K562 (cell line): ENCODE results near the gene DPP10. TPM values are rescaled to one million over a fixed set of nuclear protein-coding genes. Genes with fewer than 3 reads are reported as not detected.

Experiments used
- ATAC-seq: fragments of 200-7000 bp; cut with Tn5 transposase; 3 replicates; pipeline ENCODE4 v1.9.1; 2020; ENCODE audit warnings: moderate library complexity
- BruUV-seq: library from RNA; stranded (reverse); fragments of 400-500 nt; replicated peaks from 2 replicates; lab custom pipeline; 2021; lab: Mats Ljungman, UMichigan
- CTCF ChIA-PET: fragments of 300-600 bp; formaldehyde crosslinking; extraction: SDS; loops from one replicate; lab custom pipeline; 2021; ENCODE audit warnings: low intra/inter-chr PET ratio; lab: Yijun Ruan, JAX
- POLR2A ChIA-PET: fragments of 300-600, 350-650 bp; sonication (Branson Sonifier 250); formaldehyde crosslinking; extraction: SDS; loops from one replicate; lab custom pipeline; 2021; ENCODE audit warnings: antibody characterized with exemption, inconsistent platforms; lab: Yijun Ruan, JAX
- DNase-seq, 4 experiments: peaks; one replicate each; pipeline versions ENCODE4 v3.0.0 to v3.0.0-alpha.2; 2011 to 2018; ENCODE audit warnings: low spot score in 3 of 4, mixed read lengths in 3 of 4; ENCODE audit errors: extremely low read depth in 1 of 4
- FAIRE-seq: peaks from 2 replicates; lab custom pipeline; 2011; peaks lifted over from hg19 to GRCh38; lab: Jason Lieb, UNC
- H2AFZ ChIP-seq: 2 replicates; pipeline ENCODE4 v1.6.0; 2011; ENCODE audit warnings: low read depth, low read length, control low read depth, inconsistent platforms
- H3K27ac ChIP-seq: fragments of 200-600 bp; 3 replicates; pipeline ENCODE4 v1.8.0; 2011; ENCODE audit warnings: low read depth, mild to moderate bottlenecking, control low read depth, inconsistent platforms, low read length, moderate library complexity, mixed read lengths; ENCODE audit errors: extremely low read depth
- H3K27me3 ChIP-seq, 2 experiments: fragments of 300-600 bp in 1 of 2; 2 replicates in 1 of 2; 3 replicates in 1 of 2; pipeline versions ENCODE4 v1.6.0 to v1.8.0; 2011; ENCODE audit warnings: inconsistent platforms in 2 of 2, low read length in 2 of 2, mild to moderate bottlenecking in 1 of 2, mixed read lengths in 1 of 2, moderate library complexity in 1 of 2; ENCODE audit not compliant: control insufficient read depth in 2 of 2, insufficient read depth in 2 of 2
- H3K36me3 ChIP-seq: fragments of 300-600 bp; 3 replicates; pipeline ENCODE4 v1.8.0; 2011; ENCODE audit warnings: mild to moderate bottlenecking, low read length, inconsistent platforms; ENCODE audit not compliant: control insufficient read depth, insufficient read depth
- H3K4me1 ChIP-seq, 2 experiments: fragments of 200-600 bp in 1 of 2; replicated peaks in 1 of 2; 2 replicates in 1 of 2; 3 replicates in 1 of 2; pipeline versions ENCODE4 v1.5.1 to v1.8.0; 2011; ENCODE audit warnings: inconsistent platforms in 2 of 2, low read length in 2 of 2, mild to moderate bottlenecking in 1 of 2, mixed read lengths in 1 of 2, moderate library complexity in 1 of 2; ENCODE audit not compliant: control insufficient read depth in 2 of 2, insufficient read depth in 2 of 2
- H3K4me2 ChIP-seq: 2 replicates; pipeline ENCODE4 v1.6.1; 2011; ENCODE audit warnings: low read length, control low read depth, inconsistent platforms, mixed read lengths; ENCODE audit not compliant: insufficient read depth
- H3K4me3 ChIP-seq: fragments of 200-600 bp; sonication (generic), shearing (Covaris generic); 2 replicates; pipeline ENCODE4 v1.5.1; 2016; ENCODE audit warnings: control low read depth, inconsistent platforms
- H3K79me2 ChIP-seq: fragments of 200-600 bp; 3 replicates; pipeline ENCODE4 v1.8.0; 2011; ENCODE audit warnings: low read length, inconsistent platforms; ENCODE audit not compliant: control insufficient read depth, insufficient read depth
- H3K9ac ChIP-seq, 2 experiments: 2 replicates each; pipeline versions ENCODE4 v1.6.0 to v1.6.1; 2011; ENCODE audit warnings: low read depth in 2 of 2, low read length in 2 of 2, control low read depth in 1 of 2, inconsistent platforms in 1 of 2, mild to moderate bottlenecking in 1 of 2, mixed read lengths in 1 of 2; ENCODE audit not compliant: insufficient read depth in 1 of 2
- H3K9me1 ChIP-seq: one replicate; pipeline ENCODE4 v1.6.0; 2011; ENCODE audit warnings: inconsistent platforms, mild to moderate bottlenecking, low read length, moderate library complexity; ENCODE audit not compliant: control insufficient read depth, insufficient read depth
- H3K9me3 ChIP-seq: replicated peaks from 2 replicates; pipeline ENCODE4 v1.5.1; 2011; ENCODE audit warnings: low read depth, low read length, inconsistent platforms; ENCODE audit not compliant: control insufficient read depth, insufficient read depth
- H4K20me1 ChIP-seq: replicated peaks from 2 replicates; pipeline ENCODE4 v1.6.1; 2011; ENCODE audit warnings: low read length, inconsistent platforms, mixed read lengths; ENCODE audit not compliant: control insufficient read depth, insufficient read depth
- ARID2 ChIP-seq: fragments of 450-650 bp; IDR thresholded peaks from 2 replicates; pipeline ENCODE4 v1.6.1; 2017; ENCODE audit warnings: antibody characterized with exemption, mild to moderate bottlenecking
- CBX8 ChIP-seq: fragments of 200-600 bp; sonication (generic); IDR thresholded peaks from 2 replicates; pipeline ENCODE4 v1.6.1; 2012; ENCODE audit warnings: borderline replicate concordance, mixed run types, low read depth, mild to moderate bottlenecking, moderate library complexity, mixed read lengths, low read length, control low read depth, inconsistent platforms; ENCODE audit not compliant: poor library complexity, severe bottlenecking; ENCODE audit errors: extremely low read depth
- CEBPB ChIP-seq: fragments of 450-650 bp; IDR thresholded peaks from 2 replicates; pipeline ENCODE4 v1.6.1; 2016; ENCODE audit warnings: missing genetic modification characterization, missing compliant biosample characterization
- CEBPG ChIP-seq, 3 experiments: fragments of 200-800 bp in 1 of 3; sonication (Bioruptor generic) in 1 of 3; sonication (generic) in 1 of 3; formaldehyde crosslinking in 1 of 3; IDR thresholded peaks in 2 of 3; conservative IDR thresholded peaks in 1 of 3; 2 replicates each; pipeline versions ENCODE4 v1.6.1 to v1.8.0; 2016 to 2022; ENCODE audit warnings: missing compliant biosample characterization in 2 of 3, missing genetic modification characterization in 2 of 3, mild to moderate bottlenecking in 1 of 3, missing genetic modification reagents in 1 of 3
- CREB1 ChIP-seq, 2 experiments: sonication (generic) in 1 of 2; formaldehyde crosslinking in 1 of 2; IDR thresholded peaks; 2 replicates each; pipeline versions ENCODE4 v1.6.1 to v1.8.0; 2012 to 2022; ENCODE audit warnings: inconsistent platforms in 1 of 2, mild to moderate bottlenecking in 1 of 2, missing genetic modification reagents in 1 of 2, moderate library complexity in 1 of 2
- KAT8 ChIP-seq: fragments of 450-650 bp; IDR thresholded peaks from 2 replicates; pipeline ENCODE4 v1.6.1; 2016; ENCODE audit warnings: low read depth, mild to moderate bottlenecking
- KLF6 ChIP-seq: fragments of 250-450 bp; sonication (Bioruptor Pico); IDR thresholded peaks from 2 replicates; pipeline ENCODE4 v1.4.0; 2020; ENCODE audit warnings: mild to moderate bottlenecking, moderate library complexity, borderline replicate concordance
- MAFF ChIP-seq: IDR thresholded peaks from 2 replicates; pipeline ENCODE4 v1.6.1; 2012; ENCODE audit warnings: low read length, improper control_type of control experiment
- MAFG ChIP-seq: fragments of 450-650 bp; conservative IDR thresholded peaks from 2 replicates; pipeline ENCODE4 v1.6.1; 2016; ENCODE audit warnings: missing genetic modification characterization, missing compliant biosample characterization
- MXI1 ChIP-seq: IDR thresholded peaks from 2 replicates; pipeline ENCODE4 v1.6.1; 2011; ENCODE audit warnings: low read depth, mild to moderate bottlenecking, improper control_type of control experiment, low read length
- PHF20 ChIP-seq: fragments of 450-650 bp; IDR thresholded peaks from 2 replicates; pipeline ENCODE4 v1.6.1; 2018; ENCODE audit not compliant: partially characterized antibody
- SMAD3 ChIP-seq: fragments of 450-650 bp; formaldehyde crosslinking; conservative IDR thresholded peaks from 2 replicates; pipeline ENCODE4 v1.4.0; 2020; ENCODE audit warnings: mild to moderate bottlenecking
- ZC3H8 ChIP-seq: fragments of 450-650 bp; IDR thresholded peaks from 2 replicates; pipeline ENCODE4 v1.6.1; 2017
- ZNF184 ChIP-seq: sonication (generic); formaldehyde crosslinking; IDR thresholded peaks from 2 replicates; pipeline ENCODE4 v1.5.0; 2020; ENCODE audit warnings: missing genetic modification reagents
- ZNF316 ChIP-seq: fragments of 450-650 bp; IDR thresholded peaks from 2 replicates; pipeline ENCODE4 v1.6.1; 2016
- ZNF696 ChIP-seq: fragments of 250-450 bp; sonication (Bioruptor Pico); conservative IDR thresholded peaks from 2 replicates; pipeline ENCODE4 v1.4.0; 2020; ENCODE audit warnings: mild to moderate bottlenecking, moderate library complexity
- WGBS: fragments of 100-300 bp; shearing (Covaris generic); methylation state at CpG from one replicate; pipeline ENCODE4 v1.1.6; 2016; ENCODE audit warnings: low coverage, mixed read lengths; ENCODE audit not compliant: insufficient coverage; ENCODE audit errors: missing lambda C conversion rate; 5-methylcytosine and 5-hydroxymethylcytosine counted together
- in situ Hi-C: fragments of 300-500 bp; cut with MboI; formaldehyde crosslinking; loops from 4 replicates; pipeline ENCODE4 v1.15.0; 2018; ENCODE audit warnings: inconsistent platforms, mixed read lengths
- intact Hi-C: fragments of 100-400 bp; cut with micrococcal nuclease; formaldehyde crosslinking; loops from 2 replicates; pipeline ENCODE4 v1.14.2; 2022
- polyA plus RNA-seq, 8 experiments: library from polyadenylated mRNA; depleted of rRNA in 4 of 8; stranded (reverse) in 5 of 8; unstranded in 3 of 8; fragments of >200 nt; fragmentation: Nextera tagmentation in 2 of 8; fragmentation: Illumina TruSeq in 1 of 8; extraction: Ambion mirVana in 2 of 8; extraction: Trizol in 1 of 8; gene quantifications; 2 replicates each; pipeline versions ENCODE4 v1.2.1 to v1.2.3, GENCODE V29; 2011 to 2014; ENCODE audit warnings: inconsistent platforms in 1 of 8, missing spikeins in 1 of 8
- total RNA-seq, 7 experiments: library from RNA; depleted of rRNA in 6 of 7; stranded (reverse); fragments of >200 nt in 6 of 7; fragmentation: Illumina TruSeq in 2 of 7; extraction: Trizol in 2 of 7; gene quantifications; 2 replicates each; pipeline versions ENCODE4 v1.2.1 to v1.2.3, GENCODE V29; 2011 to 2021; ENCODE audit warnings: low replicate concordance in 1 of 7
- TF ChIP-seq, protein P1 (sequence below): sonication (generic); formaldehyde crosslinking; IDR thresholded peaks from 2 replicates; pipeline ENCODE4 v1.8.1; 2022; ENCODE audit warnings: missing genetic modification reagents

DPP10 gene
- total and polyA plus RNA-seq, 9 of the 15 experiments (the other 6 are each of a cell fraction or from before 2014, with no cell fraction given), result not detected

GRCh38 chr2:114742245-114742644 is 299.8 kb downstream of the DPP10 start:
- ATAC-seq (no peak), DNase-seq (no peak), FAIRE-seq (no peak)
- H3K27me3 ChIP-seq, result no peaks in the 10 kb centered on the region
- no peaks in the 10 kb centered on the region for H3K9me3 ChIP-seq
- H3K4me1 ChIP-seq, result no peaks in the 10 kb centered on the region
- H3K27ac ChIP-seq, result no peak overlapping the region
- no peak overlapping the region for H2AFZ ChIP-seq
- CTCF ChIA-PET, result no interaction called here
- POLR2A ChIA-PET, result no interaction called here
- H4K20me1 ChIP-seq, result no peaks in the 10 kb centered on the region
- no peak overlapping the region for H3K4me3 ChIP-seq
- BruUV-seq, result no TSS peak
- no peaks in the 10 kb centered on the region for H3K9me1 ChIP-seq
- H3K4me2 ChIP-seq, result no peak overlapping the region
- intact Hi-C loops (no loop called here), in situ Hi-C loops (no loop called here)
- H3K36me3 ChIP-seq, result no peaks in the 10 kb centered on the region
- TF ChIP-seq CEBPG (CRISPR knock-in tag; IDR thresholded peaks at IDR 0.05) (no peak), CEBPG (tag; conservative IDR thresholded peaks at IDR 0.05 in 1 of 2, IDR thresholded peaks at IDR 0.05 in 1 of 2) (0 out of 4 replicates have a peak, but pooled peaks of 1 of the 2 experiments have one; percentile 41), CEBPB (tag) (0 out of 2 replicates have a peak, but pooled peaks have one; percentile 7), CREB1 (IDR thresholded peaks at IDR 0.05) (no peak), CREB1 (CRISPR knock-in tag; IDR thresholded peaks at IDR 0.05) (no peak)
- H3K79me2 ChIP-seq, result no peaks in the 10 kb centered on the region
- 8% methylated on average over 1 of the region's 1 CpG for WGBS
- no peak overlapping the region for H3K9ac ChIP-seq

GRCh38 chr2:114745700-114746099 is 303.3 kb downstream of the DPP10 start:
- no peak for FAIRE-seq
- 0% methylated on average over 2 of the region's 2 CpGs for WGBS
- in situ Hi-C loops, result no loop called here
- TF ChIP-seq MXI1 (no peak), ZC3H8 (no peak), KAT8 (no peak), MAFG (tag) (peak; percentile 29), CEBPG (CRISPR knock-in tag; IDR thresholded peaks at IDR 0.05) (no peak), CEBPG (tag; conservative IDR thresholded peaks at IDR 0.05 in 1 of 2, IDR thresholded peaks at IDR 0.05 in 1 of 2) (no peak), PHF20 (no peak), SMAD3 (CRISPR knock-in tag) (no peak), KLF6 (CRISPR knock-in tag) (no peak), ZNF696 (CRISPR knock-in tag) (no peak), ZNF316 (peak; percentile 43; the same call in 1 of the 2 replicates), CBX8 (no peak), ZNF184 (CRISPR knock-in tag) (no peak), MAFF (peak; percentile 20; the same call in 1 of the 2 replicates), ARID2 (no peak)
- TF ChIP-seq, protein P1, sequence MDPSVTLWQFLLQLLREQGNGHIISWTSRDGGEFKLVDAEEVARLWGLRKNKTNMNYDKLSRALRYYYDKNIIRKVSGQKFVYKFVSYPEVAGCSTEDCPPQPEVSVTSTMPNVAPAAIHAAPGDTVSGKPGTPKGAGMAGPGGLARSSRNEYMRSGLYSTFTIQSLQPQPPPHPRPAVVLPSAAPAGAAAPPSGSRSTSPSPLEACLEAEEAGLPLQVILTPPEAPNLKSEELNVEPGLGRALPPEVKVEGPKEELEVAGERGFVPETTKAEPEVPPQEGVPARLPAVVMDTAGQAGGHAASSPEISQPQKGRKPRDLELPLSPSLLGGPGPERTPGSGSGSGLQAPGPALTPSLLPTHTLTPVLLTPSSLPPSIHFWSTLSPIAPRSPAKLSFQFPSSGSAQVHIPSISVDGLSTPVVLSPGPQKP (CRISPR knock-in tag), result no peak

More at GRCh38 chr2:114745700-114746099, 303.3 kb downstream of the DPP10 start:
- no peak overlapping the region for H3K4me2 ChIP-seq
- no peaks in the 10 kb centered on the region for H3K9me3 ChIP-seq
- H3K4me1 ChIP-seq, result no peaks in the 10 kb centered on the region
- no peaks in the 10 kb centered on the region for H3K9me1 ChIP-seq
- ATAC-seq (no peak), DNase-seq (no peak)
- H2AFZ ChIP-seq, result no peak overlapping the region
- no peak overlapping the region for H3K27ac ChIP-seq
- H4K20me1 ChIP-seq, result no peaks in the 10 kb centered on the region
- no peaks in the 10 kb centered on the region for H3K27me3 ChIP-seq
- H3K9ac ChIP-seq, result no peak overlapping the region
- no TSS peak for BruUV-seq
- no peaks in the 10 kb centered on the region for H3K79me2 ChIP-seq
- POLR2A ChIA-PET, result no interaction called here
- intact Hi-C loops, result no loop called here
- CTCF ChIA-PET, result no interaction called here
- no peaks in the 10 kb centered on the region for H3K36me3 ChIP-seq
- no peak overlapping the region for H3K4me3 ChIP-seq
